HG03342 (cell line): ENCODE data around the gene NUB1.
A peak's percentile ranks its signal among the peaks of the same experiment; 100 is the strongest.

Source experiments
- ATAC-seq: cut with Tn5 transposase; IDR thresholded peaks from one replicate; pipeline ENCODE4 v1.9.1; 2021; ENCODE audit warnings: mild to moderate bottlenecking, moderate library complexity; ENCODE audit not compliant: unreplicated experiment

NUB1 gene

GRCh38 chr7:151313857-151314256 lies 27.8 kb upstream of the NUB1 start:
- no peak for ATAC-seq

GRCh38 chr7:151314401-151314800 lies 27.2 kb upstream of the NUB1 start:
- no peak for ATAC-seq

- peak; percentile 61 for ATAC-seq
Measured at GRCh38 chr7:151315038-151315655, 26.5 kb upstream of the NUB1 start.

- ATAC-seq, result no peak
Measured at GRCh38 chr7:151316896-151317295, 24.7 kb upstream of the NUB1 start.

- no peak for ATAC-seq
Measured at GRCh38 chr7:151317936-151318335, 23.7 kb upstream of the NUB1 start.

- ATAC-seq, result no peak
Measured at GRCh38 chr7:151319189-151319588, 22.4 kb upstream of the NUB1 start.

GRCh38 chr7:151320263-151320845 lies 21.3 kb upstream of the NUB1 start:
- ATAC-seq, result no peak

GRCh38 chr7:151321341-151321740 lies 20.3 kb upstream of the NUB1 start:
- ATAC-seq, result no peak

- no peak for ATAC-seq
Measured at GRCh38 chr7:151322906-151323305, 18.7 kb upstream of the NUB1 start.

GRCh38 chr7:151327022-151327421 lies 14.6 kb upstream of the NUB1 start:
- ATAC-seq, result no peak

- ATAC-seq, result no peak
Measured at GRCh38 chr7:151327659-151328058, 14.0 kb upstream of the NUB1 start.

GRCh38 chr7:151330181-151330580 lies 11.4 kb upstream of the NUB1 start:
- no peak for ATAC-seq

GRCh38 chr7:151330661-151331060 lies 11.0 kb upstream of the NUB1 start:
- ATAC-seq, result no peak

- no peak for ATAC-seq
Measured at GRCh38 chr7:151334628-151335027, 7.0 kb upstream of the NUB1 start.

GRCh38 chr7:151336027-151336708 lies 5.4 kb upstream of the NUB1 start:
- no peak for ATAC-seq

- ATAC-seq, result no peak
Measured at GRCh38 chr7:151337346-151337745, 4.3 kb upstream of the NUB1 start.

GRCh38 chr7:151338809-151339208 lies 2.8 kb upstream of the NUB1 start:
- ATAC-seq, result no peak

- ATAC-seq, result peak; percentile 46
Measured at GRCh38 chr7:151339651-151340382, 1.8 kb upstream of the NUB1 start.

- no peak for ATAC-seq
Measured at GRCh38 chr7:151340794-151341356, 737 bp upstream of the NUB1 start.

- ATAC-seq, result peak; percentile 63
Measured at GRCh38 chr7:151342102-151342646, 562 bp downstream of the NUB1 start.

GRCh38 chr7:151342811-151343210 lies 1.2 kb downstream of the NUB1 start:
- ATAC-seq, result no peak
